ENCODE results near the gene KY.

- TF ChIP-seq CTCF (IDR thresholded peaks at IDR 0.05) = no peak
- no peak for TF ChIP-seq POLR2A (IDR thresholded peaks at IDR 0.05)
Observed at GRCh38 chr3:134667406-134667805, 16.6 kb upstream of the KY start.
